Measurements from ENCODE around the gene ACOT7.
A peak's percentile ranks its signal among the peaks of the same experiment; 100 is the strongest.
"Not testable (repeated sequence)": the region's sequence is repeated elsewhere in the genome, so short reads cannot be mapped to it uniquely, and the experiment has no call there.

ACOT7 gene

DNA sequence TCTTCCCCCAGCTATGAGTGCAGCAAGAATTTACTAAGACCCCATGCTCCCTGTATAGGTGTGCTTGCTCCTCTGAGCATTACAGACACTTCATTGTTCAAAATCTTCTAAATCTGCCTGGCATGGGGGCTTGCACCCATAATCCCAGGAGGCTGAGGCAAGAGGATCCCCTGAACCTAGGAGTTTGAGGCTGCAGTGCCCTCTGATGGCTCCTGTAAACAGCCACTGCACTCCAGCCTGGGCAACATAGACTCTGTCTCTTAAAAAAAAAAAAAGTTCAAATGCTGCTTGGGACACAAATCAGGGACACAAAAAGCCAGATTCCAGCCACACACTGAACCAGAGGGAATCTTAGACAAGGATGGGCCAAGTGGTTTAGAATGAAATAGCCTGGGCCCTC is 3.4 kb upstream of the ACOT7 start:
- no peak for DNase-seq (ENCODE audit: low spot score)

DNA sequence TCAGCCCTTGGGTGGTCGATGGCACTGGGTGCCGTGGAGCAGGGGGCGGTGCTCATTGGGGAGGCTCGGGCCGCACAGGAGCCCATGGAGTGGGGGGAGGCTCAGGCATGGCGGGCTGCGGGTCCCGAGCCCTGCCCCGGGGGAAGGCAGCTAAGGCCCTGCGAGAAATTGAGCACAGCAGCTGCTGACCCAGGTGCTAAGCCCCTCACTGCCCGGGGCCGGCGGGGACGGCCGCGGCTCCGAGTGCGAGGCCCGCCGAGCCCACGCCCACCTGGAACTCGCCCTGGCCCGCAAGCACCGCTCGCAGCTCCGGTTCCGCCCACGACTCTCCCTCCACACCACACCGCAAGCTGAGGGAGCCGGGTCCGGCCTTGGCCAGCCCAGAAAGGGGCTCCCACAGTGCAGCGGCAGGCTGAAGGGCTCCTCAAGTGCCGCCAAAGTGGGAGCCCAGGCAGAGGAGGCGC is 2.2 kb upstream of the ACOT7 start:
- DNase-seq (ENCODE audit: low spot score): not testable (repeated sequence)

DNA sequence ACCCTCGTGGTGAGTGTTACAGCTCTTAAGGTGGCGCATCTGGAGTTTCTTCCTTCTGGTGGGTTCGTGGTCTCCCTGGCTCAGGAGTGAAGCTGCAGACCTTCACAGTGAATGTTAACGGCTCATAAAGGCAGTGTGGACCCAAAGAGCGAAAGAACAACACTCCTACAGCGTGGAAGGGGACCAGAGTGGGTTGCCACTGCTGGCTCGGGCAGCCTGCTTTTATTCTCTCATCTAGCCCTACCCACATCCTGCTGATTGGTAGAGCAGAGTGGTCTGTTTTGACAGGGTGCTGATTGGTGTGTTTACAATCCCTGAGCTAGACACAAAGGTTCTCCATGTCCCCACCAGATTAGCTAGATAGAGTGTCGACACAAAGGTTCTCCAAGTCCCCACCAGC is 1.6 kb upstream of the ACOT7 start:
- DNase-seq (ENCODE audit: low spot score): not testable (repeated sequence)

DNA sequence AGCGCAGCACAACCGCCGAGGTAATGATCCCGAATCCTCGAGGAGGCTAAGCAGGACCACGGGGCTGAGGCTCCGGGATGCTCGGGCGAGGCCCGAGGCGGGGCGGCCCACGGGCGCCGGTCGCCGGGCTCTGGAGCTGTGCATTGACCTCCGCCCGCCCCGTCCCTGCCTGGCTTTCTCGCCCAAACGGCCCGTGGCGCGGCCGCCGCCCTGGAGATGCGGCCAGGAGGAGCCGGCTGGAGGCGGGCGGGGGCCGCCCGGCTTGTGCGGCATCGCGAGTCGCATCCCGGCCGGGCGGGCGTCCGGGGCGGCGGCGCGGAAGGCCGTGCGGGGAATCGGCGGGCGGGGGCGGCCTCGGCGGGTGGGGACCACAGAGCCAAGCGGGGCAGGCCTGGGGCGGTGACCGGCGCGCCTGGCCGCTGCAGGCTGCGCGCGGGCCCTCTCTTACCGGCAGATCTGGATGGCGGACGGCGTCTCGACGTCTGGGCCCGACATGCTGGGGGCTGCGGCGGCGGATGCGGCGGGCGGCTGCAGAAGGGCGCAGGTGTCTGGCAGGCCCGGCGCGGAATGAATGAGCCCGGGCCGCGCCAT is 663 bp downstream of the ACOT7 start:
- DNase-seq (ENCODE audit: low spot score): no peak

DNA sequence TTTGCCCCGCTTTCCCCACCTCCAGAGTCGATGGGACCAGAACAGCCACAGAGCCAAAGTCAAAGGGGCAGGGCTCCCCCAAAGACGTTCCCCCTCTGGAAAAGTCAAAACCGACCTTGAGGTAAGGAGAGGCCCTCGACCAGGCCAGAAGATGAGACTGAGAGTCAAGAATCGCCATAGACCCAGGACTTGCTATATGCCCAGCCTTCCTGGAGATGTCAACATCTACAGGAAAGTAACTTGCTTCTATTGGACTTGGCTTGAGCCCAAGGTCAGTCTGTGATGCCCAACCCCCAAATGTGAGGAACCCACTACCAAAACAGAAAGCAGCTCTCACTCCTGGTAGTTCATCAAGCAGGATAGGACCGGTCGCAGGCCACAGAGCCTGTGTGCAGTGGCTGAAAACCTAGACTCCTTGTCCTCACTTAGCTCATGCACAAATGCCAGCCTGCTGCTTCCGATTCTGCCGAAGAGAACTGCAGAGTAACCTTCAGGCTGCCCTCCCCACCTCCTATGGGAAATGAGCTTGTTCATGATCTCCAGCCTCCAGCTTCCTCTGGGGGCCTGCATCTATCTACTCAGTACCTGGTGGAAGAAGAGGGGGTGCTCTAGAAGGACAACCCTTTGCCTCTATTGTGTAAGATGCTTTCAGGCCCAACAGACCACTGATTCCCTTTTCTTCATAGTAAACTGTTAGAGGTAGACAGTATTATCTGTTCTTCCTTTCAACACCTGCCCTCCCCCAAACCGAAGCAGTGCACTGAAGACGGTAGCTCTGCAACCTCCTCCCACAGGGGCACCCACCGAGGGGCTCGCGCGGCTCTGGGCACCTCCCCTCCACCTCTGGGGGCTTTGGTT is 1.4 kb downstream of the ACOT7 start:
- DNase-seq (ENCODE audit: low spot score): peak; percentile 0

DNA sequence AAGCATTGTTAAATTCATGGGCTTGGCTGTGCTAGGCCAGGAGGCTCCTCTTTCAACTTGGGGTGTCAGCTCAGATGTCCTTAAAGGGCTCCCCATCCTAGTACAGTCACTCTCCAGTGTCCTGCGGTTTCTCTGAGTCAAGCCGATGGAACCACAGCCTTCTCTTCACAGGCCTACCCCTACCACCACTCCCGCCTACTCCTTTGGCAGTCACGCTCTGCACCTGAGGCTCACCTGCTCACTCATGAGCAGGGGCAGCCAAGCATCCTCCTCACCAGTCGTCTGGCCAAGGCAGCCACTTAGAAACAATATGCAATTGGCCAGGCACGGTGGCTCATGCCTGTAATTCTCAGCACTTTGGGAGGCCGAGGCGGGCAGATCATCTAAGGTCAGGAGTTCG is 3.6 kb downstream of the ACOT7 start:
- DNase-seq (ENCODE audit: low spot score): no peak

DNA sequence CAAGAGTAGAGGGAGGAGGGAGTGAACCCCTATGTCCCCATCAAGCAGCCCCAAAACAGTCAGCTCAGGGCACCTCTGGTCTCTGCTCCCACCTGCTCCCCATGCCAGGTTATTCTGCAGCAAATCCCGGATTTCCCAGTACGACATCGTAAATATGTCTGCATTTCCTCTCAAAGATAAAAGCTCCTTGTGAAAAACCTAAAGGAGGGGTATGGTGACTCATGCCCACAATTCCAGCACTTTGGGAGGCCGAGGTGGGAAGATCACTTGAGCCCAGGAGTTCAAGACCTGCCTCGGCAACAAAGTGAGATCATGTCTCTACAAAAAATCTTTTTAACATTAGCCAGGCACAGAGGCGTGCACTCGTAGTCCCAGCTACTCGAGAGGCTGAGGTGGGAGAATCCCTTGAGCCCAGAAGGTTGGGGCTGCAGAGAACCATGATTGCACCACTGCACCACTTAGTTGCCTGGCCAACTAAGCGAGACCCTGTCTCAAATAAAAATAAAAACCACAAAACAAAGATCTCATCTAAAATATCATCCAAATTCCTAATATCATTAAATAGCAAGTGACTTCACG is 7.1 kb downstream of the ACOT7 start:
- DNase-seq (ENCODE audit: low spot score): no peak

DNA sequence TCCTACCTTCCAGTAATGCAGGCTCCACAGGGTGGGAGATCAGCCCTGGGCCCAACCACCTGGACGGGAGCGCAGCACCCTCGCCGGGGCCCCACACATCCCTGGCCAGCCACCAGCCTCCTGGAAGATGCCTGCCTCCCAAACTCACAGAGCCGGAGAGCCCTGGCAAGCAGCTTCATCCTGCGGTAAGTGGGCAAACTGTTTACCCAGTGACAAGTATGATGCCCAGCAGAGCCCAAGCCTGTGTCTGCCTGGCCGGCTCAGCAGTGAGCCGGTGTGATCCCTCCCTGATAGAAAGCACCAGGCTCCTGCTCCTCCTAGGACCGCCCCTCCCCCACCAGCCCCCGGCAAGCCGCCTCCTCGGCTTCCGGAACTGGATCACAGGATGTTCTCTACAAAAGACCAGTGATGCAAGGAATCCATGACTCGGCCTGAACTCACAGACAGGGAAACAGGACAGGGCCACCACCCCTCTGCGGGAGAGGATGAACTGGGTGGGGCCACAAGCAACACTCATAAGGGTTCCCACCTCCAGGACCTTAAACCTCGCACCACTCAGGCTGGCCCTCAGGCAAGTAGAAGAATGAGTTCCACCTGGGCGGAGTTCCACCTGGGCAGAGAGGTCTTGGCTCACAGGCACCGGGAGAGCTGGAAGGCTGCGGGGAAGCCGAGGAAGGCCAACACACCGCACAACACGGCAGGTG is 7.9 kb downstream of the ACOT7 start:
- no peak for DNase-seq (ENCODE audit: low spot score)

DNA sequence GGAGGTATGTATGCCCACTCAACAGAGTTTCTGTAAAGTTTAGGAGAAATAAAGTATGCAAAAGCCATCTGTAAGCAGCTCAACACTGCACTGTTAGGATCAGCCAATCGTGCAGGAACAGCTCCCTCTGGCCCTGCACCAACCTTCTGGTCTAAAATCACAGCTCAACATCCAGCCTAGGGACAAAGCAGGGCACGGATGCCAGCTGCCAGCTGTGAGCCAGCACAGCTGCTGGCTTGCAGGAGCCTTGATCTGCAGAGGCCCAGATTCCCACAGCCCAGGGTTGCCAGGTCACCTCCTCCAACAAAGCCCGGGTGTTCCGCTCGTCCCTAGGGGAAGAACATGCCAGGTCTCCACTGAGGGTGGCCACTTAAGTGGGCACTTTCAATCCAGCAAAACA is 8.6 kb downstream of the ACOT7 start:
- DNase-seq (ENCODE audit: low spot score): no peak

DNA sequence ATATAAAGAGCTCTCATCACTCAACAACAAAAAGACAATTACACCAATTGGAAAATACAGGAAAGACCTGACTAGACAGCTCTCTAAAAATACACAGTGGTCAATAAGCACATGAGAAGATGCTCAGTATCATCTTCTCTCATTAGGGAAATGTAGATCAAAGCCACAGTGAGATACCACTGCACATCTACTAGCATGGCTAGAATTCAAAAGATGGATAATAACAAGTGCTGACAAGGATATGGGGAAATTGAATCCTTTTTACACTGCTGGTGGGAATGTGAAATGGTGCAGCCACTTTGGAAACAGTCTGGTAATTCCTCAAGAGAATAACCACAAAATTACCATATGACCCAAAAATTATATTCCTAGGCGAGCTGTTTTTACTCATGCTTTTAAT is 9.4 kb downstream of the ACOT7 start:
- no peak for DNase-seq (ENCODE audit: low spot score)

DNA sequence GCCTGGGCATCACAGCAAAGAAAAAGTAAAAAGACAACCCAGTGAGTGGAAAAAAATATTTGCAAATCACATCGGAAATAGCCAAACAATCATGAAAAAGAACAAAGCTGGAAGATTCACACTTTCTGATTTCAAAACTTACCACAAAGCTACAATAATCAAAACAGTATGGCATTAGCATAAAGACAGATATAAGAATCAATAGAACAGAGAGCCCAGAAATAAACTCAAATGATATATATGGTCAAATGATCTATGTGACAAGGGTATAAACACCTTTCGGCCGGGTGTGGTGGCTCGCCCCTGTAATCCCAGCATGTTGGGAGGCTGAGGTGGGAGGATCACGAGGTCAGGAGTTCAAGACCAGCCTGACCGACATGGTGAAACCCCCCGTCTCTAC is 13.5 kb downstream of the ACOT7 start:
- no peak for DNase-seq (ENCODE audit: low spot score)

DNA sequence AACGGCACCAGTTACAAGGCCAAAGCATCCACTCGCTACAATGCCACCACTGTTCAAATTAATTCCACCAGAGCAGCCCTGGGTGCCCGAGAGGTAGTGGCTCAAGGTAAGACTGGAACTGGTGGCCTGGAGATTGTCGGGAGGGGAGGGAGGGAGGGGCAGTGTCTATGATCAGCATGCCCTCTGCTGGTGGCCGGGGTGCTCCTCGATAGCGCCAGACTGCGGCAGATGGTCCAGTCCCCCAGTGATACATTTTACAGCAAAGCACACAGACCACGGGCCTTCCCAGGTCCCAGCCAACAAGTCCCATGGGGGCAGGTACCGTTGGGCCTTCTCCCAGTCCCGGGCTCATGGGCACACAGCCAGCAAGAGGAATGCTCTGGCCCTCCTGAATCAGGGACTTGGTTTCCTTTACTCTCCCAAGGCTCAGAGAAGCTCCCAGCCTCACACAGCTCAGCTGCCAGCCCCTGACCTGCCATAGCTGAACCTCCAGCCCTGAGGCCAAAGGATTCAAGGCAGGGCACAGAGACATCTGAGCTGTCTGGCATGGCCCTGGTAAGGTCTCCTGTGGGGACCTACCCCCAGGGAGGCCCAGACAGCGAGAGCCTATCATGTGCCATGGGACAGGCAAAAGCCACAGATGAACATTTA is 15.3 kb downstream of the ACOT7 start:
- no peak for DNase-seq (ENCODE audit: low spot score)

DNA sequence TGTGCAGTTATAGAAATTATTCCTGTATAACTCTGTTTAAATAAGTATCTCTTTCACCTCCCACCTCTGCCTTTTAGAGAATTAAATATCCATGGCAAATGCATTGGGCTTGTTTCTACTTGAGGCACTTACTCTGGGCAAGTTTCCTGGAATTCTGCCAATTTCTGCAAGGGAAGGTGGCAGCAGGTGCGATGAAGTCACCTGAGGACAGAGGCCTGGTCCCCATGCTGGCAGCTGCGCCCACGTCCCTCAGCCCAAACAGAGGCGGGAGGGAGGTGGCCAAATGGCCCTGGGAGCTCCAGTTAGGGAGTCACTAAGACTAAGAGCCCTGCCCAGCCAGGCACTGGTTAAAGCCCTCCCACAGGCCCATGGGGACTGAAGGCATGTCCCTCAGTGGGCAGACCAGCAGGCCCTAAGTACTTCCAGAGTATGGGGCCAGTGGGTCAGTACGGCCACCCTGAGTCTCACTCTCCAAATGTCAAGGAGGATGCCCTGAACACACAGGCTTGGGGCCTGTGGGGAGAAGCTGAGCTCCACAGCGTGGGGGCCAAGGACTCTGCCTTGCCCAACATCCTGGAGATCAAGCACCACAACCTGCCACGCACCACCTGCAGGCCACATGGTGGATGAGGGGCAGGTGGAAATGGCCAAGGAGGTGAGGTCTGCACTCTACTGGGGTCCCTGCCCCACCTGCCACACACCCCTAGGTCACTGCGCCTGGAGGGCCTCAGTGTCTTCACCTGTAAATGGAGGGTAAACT is 19.4 kb downstream of the ACOT7 start:
- no peak for DNase-seq (ENCODE audit: low spot score)

DNA sequence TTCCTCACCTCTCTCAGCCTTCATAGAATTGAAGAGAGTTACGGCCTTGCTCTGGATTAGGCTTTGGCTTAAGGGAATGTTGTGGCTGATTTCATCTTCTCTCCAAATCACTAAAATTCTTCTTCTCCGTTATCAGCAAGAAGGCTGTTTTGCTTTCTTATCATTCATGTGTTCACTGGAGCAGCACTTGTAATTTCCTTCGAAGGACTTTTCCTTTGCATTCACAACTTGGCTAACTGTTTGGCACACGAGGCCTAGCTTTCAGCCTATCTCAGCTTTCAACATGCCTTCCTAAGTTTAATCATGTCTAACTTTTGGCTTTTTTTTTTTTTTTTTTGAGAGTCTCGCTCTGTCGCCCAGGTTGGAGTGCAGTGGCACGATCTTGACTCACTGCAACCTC is 21.3 kb downstream of the ACOT7 start:
- not testable (repeated sequence) for DNase-seq (ENCODE audit: low spot score)

DNA sequence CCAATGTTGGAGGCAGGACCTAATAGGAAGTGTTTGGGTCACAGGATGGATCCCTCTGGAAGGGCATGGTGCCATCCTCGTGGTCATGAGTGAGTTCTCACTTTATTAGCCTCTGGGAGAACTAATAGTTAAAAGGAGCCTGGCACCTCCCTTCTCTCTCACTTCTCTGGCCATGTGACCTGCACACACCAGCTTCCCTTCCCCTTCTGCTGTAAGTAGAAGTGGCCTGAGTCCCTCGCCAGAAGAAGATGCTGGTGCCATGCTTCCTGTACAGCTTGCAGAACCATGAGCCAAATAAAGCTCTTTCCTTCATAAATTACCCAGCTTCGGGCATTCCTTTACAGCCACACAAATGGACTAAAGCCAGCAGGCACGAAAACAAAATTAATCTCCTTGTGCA is 23.6 kb downstream of the ACOT7 start:
- no peak for DNase-seq (ENCODE audit: low spot score)

DNA sequence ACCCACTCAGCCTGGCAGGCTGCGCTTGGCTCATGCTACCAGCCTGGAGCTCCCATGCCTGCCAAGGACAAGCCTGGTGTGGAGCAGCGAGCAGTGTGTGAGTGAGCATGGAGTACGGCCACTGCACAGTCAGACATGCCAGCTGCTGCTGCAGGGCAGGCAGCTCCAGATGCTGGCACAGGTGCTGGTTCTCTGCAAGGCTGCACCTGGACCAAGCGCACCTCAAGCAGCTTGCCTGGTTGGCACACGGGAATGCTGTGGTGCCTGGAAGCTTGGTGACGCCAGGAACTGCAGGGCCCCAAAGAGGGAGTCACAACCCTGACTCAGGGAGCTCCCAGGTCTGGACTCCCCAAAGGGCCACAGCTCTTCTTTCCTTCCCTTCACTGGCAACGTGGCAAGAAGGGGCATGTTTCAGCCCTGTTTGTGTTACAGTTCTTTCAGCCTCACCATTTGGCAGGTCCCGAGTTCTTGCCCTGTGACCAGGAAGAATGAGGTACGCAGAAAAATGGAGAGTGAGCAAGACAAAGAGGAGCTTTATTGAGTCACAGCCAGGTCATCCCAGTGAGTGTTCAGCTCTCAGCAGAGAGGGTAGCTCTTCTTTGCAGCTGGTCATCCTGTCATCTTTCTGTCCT is 26.1 kb downstream of the ACOT7 start:
- DNase-seq (ENCODE audit: low spot score): no peak

DNA sequence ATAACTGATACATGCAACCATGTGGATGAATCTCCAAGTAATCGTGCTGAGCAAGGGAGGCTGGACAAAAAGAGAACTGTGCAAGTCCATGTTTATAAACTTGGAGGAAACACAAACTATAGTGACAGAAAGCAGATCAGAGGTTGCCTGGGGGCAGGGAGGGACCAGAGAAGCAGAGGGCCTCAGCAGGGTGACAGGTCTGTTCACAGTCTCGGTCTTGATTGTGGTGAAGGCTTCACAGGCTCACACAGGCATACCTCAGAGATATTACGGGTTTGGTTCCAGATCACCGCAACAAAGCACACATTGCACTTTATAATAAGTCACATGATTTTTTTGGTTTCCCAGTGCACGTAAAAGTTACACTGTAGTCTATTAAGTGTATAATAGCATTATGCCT is 28.5 kb downstream of the ACOT7 start:
- peak; percentile 50 for DNase-seq (ENCODE audit: low spot score)

DNA sequence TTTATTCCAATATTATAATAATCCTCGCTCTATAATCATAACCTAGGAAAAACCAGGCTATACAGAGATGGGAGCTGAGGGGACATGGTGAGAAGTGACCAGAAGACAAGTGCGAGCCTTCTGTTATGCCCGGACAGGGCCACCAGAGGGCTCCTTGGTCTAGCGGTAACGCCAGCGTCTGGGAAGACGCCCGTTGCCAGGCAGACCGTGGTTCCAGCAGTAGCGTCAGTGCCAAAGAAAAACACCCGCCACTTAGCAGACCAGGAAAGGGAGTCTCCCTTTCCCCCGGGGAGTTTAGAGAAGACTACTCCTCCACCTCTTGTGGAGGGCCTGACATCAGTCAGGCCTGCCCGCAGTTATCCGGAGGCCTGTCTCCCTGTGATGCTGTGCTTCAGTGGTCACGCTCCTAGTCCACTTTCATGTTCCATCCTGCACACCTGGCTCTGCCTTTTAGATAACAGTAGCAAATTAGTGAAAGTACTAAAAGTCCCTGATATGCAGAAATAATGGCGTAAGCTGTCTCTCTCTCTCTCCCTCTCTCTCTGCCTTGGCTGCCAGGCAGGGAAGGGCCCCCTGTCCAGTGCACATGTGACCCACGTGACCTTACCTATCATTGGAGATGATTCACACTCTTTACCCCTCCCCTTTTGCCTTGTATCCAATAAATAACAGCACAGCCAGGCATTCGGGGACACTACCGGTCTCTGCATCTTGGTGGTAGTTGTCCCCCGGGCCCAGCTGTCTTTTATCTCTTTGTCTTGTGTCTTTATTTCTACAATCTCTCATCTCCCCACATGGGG is 30.3 kb downstream of the ACOT7 start:
- DNase-seq (ENCODE audit: low spot score): peak; percentile 31

DNA sequence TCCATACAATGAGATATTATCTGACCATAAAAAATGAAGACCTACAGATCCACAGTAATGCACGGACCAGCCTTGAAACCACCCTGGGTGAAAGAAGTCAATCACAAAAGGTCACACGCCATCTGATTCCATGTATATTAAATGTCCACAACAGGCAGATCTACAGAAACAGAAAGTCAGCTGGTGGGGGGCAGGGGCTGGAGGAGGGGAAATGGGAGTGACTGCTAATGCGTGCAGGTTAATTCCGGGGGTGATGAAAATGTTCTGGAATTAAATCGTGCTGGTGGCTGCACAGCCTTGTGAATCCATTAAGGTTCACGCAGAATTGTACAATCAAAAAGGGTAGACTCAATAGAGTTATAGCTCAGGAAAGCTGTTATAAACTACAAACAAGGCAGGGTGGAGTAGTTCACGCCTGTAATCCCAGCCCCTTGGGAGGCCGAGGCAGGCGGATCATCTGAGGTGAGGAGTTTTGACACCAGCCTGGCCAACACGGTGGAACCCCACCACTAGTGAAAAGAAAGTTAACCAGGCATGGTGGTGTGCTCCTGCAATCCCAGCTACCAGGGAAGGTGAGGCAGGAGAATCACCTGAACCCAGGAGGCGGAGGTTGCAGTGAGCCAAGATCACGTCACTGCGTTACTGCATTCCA is 32.3 kb downstream of the ACOT7 start:
- DNase-seq (ENCODE audit: low spot score): no peak

All from CD4-positive, alpha-beta T cell treated with Interleukin-2 at 100 ng/mL for 4 hours (primary cell).